ENCODE data around the gene ALS2CL.

Gene ALS2CL

GRCh38 chr3:46733026-46733800, 39.7 kb upstream of the ALS2CL start:
- Histone ChIP-seq H3K9me3 (no peaks in the 10 kb centered on the region), H3K27me3 (no peaks in the 10 kb centered on the region), H3K4me1 (no peaks in the 10 kb centered on the region), H3K4me3 (ENCODE audit: low read depth, low read length) (no peak overlapping the region), H3K36me3 (no peaks in the 10 kb centered on the region)
- no peak for TF ChIP-seq CTCF (IDR thresholded peaks at IDR 0.05; ENCODE audit: low read depth, low read length)
- no peak for DNase-seq

GRCh38 chr3:46731795-46732194, 38.3 kb upstream of the ALS2CL start:
- Histone ChIP-seq H3K4me3 (ENCODE audit: low read depth, low read length) (no peak overlapping the region), H3K9me3 (no peaks in the 10 kb centered on the region), H3K36me3 (no peaks in the 10 kb centered on the region), H3K4me1 (no peaks in the 10 kb centered on the region), H3K27me3 (no peaks in the 10 kb centered on the region)
- no peak for TF ChIP-seq CTCF (IDR thresholded peaks at IDR 0.05; ENCODE audit: low read depth, low read length)
- DNase-seq = no peak

GRCh38 chr3:46730819-46731218, 37.3 kb upstream of the ALS2CL start:
- DNase-seq = no peak
- Histone ChIP-seq H3K36me3 (no peaks in the 10 kb centered on the region), H3K4me3 (ENCODE audit: low read depth, low read length) (no peak overlapping the region), H3K4me1 (no peaks in the 10 kb centered on the region), H3K27me3 (no peaks in the 10 kb centered on the region), H3K9me3 (no peaks in the 10 kb centered on the region)
- no peak for TF ChIP-seq CTCF (IDR thresholded peaks at IDR 0.05; ENCODE audit: low read depth, low read length)

- H3K9me3 ChIP-seq = no peaks in the 10 kb centered on the region
- no peak for DNase-seq
- H3K4me3 ChIP-seq (ENCODE audit: low read depth, low read length) = no peak overlapping the region
- no peaks in the 10 kb centered on the region for H3K4me1 ChIP-seq
- H3K36me3 ChIP-seq = no peaks in the 10 kb centered on the region
- H3K27me3 ChIP-seq = no peaks in the 10 kb centered on the region
- no peak for TF ChIP-seq CTCF (IDR thresholded peaks at IDR 0.05; ENCODE audit: low read depth, low read length)
Measured at GRCh38 chr3:46729038-46729437, 35.6 kb upstream of the ALS2CL start.

GRCh38 chr3:46725621-46726314, 32.3 kb upstream of the ALS2CL start:
- Histone ChIP-seq H3K36me3 (no peaks in the 10 kb centered on the region), H3K4me1 (no peaks in the 10 kb centered on the region), H3K27me3 (no peaks in the 10 kb centered on the region), H3K4me3 (ENCODE audit: low read depth, low read length) (no peak overlapping the region), H3K9me3 (no peaks in the 10 kb centered on the region)
- TF ChIP-seq CTCF (IDR thresholded peaks at IDR 0.05; ENCODE audit: low read depth, low read length) = no peak
- no peak for DNase-seq

GRCh38 chr3:46724424-46724823, 30.9 kb upstream of the ALS2CL start:
- H3K9me3 ChIP-seq = no peaks in the 10 kb centered on the region
- no peak for DNase-seq
- H3K36me3 ChIP-seq = no peaks in the 10 kb centered on the region
- H3K4me1 ChIP-seq = no peaks in the 10 kb centered on the region
- no peak for TF ChIP-seq CTCF (IDR thresholded peaks at IDR 0.05; ENCODE audit: low read depth, low read length)
- H3K4me3 ChIP-seq (ENCODE audit: low read depth, low read length) = no peak overlapping the region
- no peaks in the 10 kb centered on the region for H3K27me3 ChIP-seq

Measured in BE2C (cell line).